ENCODE results near the gene CST7.
"Not testable (repeated sequence)": the region's sequence is repeated elsewhere in the genome, so short reads cannot be mapped to it uniquely, and the experiment has no call there.

DNA sequence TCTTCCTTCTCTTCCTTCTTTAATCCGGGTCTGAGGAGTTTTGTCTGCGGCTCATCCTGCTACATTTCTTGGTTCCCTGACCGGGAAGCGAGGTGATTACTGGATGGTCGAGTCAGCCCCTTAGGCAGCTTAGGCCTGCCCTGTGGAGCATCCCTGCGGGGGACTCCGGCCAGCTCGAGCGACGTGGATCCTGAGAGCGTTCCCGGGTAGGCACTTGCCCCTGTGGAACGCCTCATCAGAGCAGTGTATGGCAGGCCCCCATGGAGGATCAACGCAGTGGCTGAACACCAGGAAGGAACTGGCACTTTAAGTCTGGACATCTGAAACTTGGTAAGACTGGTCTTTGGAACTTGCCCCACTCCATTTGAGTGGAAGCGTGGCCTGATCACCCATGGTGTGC lies 29.4 kb upstream of the CST7 start:
- TF ChIP-seq POLR2A (IDR thresholded peaks at IDR 0.05) = not testable (repeated sequence)
- TF ChIP-seq, protein P1, sequence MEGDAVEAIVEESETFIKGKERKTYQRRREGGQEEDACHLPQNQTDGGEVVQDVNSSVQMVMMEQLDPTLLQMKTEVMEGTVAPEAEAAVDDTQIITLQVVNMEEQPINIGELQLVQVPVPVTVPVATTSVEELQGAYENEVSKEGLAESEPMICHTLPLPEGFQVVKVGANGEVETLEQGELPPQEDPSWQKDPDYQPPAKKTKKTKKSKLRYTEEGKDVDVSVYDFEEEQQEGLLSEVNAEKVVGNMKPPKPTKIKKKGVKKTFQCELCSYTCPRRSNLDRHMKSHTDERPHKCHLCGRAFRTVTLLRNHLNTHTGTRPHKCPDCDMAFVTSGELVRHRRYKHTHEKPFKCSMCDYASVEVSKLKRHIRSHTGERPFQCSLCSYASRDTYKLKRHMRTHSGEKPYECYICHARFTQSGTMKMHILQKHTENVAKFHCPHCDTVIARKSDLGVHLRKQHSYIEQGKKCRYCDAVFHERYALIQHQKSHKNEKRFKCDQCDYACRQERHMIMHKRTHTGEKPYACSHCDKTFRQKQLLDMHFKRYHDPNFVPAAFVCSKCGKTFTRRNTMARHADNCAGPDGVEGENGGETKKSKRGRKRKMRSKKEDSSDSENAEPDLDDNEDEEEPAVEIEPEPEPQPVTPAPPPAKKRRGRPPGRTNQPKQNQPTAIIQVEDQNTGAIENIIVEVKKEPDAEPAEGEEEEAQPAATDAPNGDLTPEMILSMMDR (IDR thresholded peaks at IDR 0.05) = not testable (repeated sequence)

Measured in right lobe of liver (tissue), 4 donors.